GM18517 (cell line): ENCODE measurements around the gene KLK11.
"Not testable (repeated sequence)": the region's sequence is repeated elsewhere in the genome, so short reads cannot be mapped to it uniquely, and the experiment has no call there.

Experiments
- ATAC-seq: cut with Tn5 transposase; IDR thresholded peaks from one replicate; pipeline ENCODE4 v1.9.1; 2021; ENCODE audit warnings: mild to moderate bottlenecking, moderate library complexity; ENCODE audit not compliant: unreplicated experiment

KLK11 gene

GRCh38 chr19:51006406-51006805 is 20.0 kb downstream of the KLK11 start:
- no peak for ATAC-seq

DNA sequence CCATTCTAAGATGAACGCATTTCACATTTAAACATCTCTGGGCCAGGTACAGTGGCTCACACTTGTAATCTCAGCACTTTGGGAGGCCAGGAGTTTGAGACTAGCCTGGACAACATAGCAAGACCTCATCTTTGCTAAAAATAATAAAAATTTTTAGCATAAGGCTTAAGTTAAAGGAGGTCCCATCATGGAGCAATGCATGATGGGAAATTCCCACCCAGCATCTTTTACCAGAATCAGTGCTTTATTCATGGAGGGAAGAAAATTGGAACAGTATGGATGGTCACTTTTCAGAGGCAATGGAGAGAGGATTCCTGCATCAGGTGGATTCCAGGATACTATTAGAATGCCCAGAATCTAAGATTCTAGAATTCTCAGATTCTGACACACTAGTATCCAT is 21.2 kb downstream of the KLK11 start:
- ATAC-seq = no peak

- no peak for ATAC-seq
These were observed 23.1 kb downstream of the KLK11 start for GRCh38 chr19:51003316-51003715.

DNA sequence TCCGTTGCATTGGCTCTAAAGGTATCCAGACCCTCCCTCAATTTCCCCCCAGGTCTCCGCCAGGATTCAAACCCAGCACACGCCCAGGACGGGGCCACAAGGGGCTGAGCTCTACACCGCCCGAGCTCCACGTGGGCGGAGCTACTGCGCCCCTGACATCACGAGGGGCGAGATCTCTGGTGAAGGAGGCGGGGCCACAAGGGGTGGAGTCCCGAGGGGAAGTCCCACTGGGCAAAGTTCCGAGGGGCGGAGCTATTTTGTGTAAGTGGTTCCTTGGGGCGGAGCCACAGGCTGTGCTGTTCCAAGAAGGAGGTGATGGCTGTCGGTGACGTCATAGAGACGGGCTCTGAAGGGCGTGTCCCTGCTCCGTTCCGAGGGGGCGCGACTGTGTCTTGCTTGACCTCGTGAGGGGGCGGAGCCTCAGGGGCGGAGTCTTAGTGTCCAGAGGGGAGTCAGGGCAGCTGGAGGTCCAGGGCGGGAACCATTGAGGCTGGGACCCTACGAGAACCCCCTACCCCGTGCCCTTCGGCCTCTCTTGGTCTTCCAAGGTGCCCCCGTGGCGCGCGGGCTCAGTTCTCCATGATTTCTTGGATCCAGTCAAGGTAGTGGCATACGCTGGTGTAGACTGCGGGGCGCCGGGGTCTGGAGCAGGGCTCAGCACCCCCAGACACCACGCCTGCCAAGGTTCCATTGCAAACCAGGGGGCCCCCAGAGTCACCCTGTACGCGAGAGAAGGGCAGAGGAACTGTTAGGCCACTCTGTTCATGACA is 23.7 kb downstream of the KLK11 start:
- ATAC-seq = no peak

DNA sequence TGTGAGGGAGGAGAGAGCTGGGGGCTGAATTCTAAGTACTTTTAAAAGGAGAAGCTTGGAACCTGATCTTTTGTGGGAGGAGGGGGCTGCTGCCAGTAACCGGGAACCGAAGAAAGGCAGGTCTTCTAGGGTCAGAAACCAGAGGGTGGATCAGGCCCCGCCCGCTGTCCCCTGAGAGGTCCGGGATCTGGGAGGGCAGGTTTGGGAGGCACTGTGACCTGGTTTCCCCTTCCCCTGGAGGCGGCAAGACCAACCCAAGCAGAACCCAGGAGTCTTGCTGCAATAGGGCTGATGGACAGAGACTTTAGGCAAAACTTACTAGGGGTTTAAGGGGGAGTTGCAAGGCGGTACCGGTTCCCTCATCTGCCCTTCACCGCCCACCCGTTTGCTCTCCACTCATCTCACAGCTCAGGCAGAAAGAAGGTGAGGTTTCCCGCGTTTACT is 24.3 kb downstream of the KLK11 start:
- no peak for ATAC-seq

DNA sequence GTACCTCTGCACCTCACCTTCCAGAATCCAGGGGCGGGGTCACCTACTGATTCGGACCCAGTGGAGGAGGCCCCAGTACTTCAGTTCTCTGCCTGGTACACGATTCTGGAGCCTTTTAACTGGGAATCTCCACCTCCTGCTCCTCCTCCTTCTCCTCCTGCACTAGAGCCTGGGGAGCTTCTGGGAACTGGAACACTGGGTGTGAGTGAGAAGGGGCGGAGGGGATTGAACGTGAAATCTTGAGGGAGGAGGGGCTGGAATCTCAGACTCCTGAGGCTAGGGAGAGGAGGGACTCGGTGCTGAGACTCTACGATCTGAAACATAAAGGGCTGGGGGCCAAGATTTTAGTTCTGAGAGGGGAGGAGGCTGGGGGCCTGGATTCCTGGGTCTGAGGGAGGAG is 24.9 kb downstream of the KLK11 start, which contains the start of gene KLK8:
TSS of gene KLK8 (minus strand) at position 90 of the 400 bp plus-strand sequence. CDS start 437 bp downstream, outside the sequence.
- no peak for ATAC-seq

GRCh38 chr19:51000981-51001380 is 25.4 kb downstream of the KLK11 start:
- ATAC-seq = no peak

GRCh38 chr19:51000426-51000825 is 26.0 kb downstream of the KLK11 start:
- no peak for ATAC-seq

- no peak for ATAC-seq
These were observed 27.7 kb downstream of the KLK11 start for GRCh38 chr19:50998686-50999085.

DNA sequence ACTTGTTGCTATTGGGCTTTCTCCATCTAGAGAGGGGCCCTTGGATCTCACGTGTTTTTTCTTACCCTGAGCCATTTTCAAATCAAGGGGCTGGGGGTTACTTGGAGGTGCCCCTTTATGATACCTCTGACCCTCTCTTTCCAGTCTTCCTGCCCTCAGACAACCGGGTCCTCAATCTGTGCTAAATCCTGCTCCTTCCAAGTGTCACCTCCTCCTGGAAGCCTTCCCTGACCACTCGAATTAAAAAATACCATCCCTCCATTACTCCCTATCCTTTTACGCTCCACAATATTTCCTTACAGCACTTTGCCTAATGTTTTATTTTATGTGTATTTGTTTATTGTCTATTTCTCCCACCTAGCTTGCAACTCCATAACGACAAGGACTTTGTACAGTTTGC is 28.4 kb downstream of the KLK11 start:
- ATAC-seq = no peak

DNA sequence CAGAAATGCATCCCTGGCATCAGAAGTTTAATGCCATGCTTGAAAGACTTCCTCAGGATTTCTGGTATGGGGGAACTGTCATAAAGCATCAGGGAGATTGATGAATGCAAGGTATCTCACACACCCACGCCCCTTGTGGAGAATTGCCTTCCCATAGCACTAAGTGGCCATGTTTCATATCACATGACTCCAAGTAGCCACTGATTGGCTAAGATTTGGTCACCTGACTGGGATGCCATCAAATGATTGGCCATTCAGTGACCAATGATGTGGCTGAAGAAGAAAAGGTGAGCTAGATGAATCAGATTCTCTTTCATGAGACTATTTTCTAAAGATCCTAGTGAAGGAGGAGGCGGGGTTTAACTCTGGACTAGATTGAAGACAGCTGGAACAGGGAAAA is 32.3 kb downstream of the KLK11 start:
- no peak for ATAC-seq

- ATAC-seq = no peak
These were observed 33.8 kb downstream of the KLK11 start for GRCh38 chr19:50992666-50993035.

GRCh38 chr19:50984416-50984815 is 42.0 kb downstream of the KLK11 start:
- not testable (repeated sequence) for ATAC-seq

GRCh38 chr19:50983625-50984292 is 42.7 kb downstream of the KLK11 start, which contains the start of gene KLK7:
Gene KLK7, minus strand, starts transcription at chr19:50983917. Its CDS starts 1,518 bp downstream, at chr19:50982399.
- no peak for ATAC-seq

DNA sequence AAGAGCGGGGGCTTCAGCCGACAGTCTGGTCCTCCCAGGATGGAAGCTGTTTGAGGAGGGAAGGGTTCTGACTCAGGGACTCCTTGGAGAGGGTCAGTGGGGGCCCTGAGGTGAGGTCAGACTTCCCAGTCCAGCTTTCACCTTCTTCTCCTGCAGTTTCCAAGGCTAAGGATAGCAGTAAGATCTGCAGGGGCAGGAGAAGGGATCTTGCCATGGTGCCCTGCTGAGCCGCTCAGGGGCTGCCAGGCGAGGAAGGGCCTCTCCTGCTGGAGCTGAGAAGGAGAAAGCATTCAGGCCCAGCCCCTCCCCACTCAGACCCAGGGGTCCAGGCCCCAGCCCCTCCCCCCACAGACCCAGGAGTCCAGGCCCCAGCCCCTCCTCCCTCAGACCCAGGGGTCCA is 44.2 kb downstream of the KLK11 start:
- ATAC-seq = no peak

DNA sequence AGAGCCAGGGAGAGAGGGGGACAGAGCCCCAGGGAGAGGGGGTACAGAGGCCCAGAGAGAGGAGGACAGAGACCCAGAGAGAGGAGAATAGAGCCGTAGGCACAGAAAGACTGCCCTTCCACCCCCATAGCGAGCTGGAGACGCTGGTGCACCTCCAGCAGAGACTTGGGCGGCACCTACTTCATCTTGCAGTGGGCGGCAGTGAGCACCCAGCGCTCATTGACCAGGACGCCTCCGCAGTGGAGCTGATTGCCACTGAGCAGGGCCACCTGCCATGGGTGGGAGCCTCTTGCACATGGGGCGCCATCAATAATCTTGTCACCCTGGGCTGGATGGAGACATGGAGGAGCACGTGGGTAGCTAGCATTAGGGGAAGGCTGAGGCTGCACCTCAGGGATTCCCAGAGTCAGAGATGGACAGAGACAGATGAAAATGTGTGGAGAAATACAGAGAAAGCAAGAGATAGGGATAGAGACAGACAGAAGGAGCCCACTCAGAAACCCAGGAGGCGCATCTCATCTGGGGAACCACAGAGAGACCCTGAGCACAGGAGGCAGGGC is 44.7 kb downstream of the KLK11 start:
- no peak for ATAC-seq

GRCh38 chr19:50980208-50980607 is 46.2 kb downstream of the KLK11 start:
- ATAC-seq = no peak

DNA sequence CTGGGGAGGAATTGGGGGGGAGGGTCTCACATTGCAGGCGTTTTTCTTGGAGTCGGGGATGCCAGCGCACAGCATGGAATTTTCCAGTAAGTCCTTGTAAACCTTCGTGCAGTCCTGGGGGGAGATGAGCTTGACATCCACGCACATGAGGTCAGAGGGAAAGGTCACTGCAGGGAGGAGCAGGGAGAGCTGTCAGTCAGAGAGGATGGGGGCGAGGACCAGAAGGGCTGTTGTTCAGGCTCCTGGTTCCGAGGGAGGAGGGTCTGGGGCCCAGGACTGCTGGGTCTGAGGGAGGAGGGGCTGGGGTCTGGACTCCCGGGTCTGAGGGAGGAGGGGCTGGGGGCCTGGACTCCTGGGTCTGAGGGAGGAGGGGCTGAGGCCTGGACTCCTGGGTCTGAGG is 46.7 kb downstream of the KLK11 start:
- no peak for ATAC-seq

DNA sequence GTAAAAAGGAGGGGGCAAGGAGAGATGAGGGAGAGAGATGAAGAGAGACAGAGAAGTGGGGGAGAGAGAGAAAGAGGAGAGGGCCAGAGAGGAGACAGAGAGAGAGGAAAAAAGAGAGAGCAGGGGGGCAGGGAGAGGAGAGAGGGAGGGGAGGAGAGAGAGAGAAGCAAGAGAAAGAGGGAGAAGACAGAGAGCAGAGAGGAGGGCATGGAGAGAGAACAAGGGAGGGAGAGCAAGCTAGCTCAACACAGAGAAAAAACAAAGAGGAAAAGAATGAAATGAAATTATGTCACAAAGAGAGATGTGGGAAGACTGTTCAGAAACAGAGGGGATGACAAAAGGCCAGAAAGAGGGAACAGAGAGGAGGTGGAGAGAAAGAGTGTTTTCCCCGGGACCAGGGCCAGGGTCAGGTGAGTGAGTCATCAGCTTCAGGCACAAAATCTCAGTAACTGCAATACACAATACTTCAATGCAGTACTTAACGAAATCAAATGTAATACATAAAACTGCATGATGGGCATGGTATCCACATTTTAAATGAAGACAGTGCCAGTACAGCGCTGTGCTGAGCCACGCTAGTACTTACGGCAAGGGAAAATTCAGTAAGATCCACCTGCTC is 47.5 kb downstream of the KLK11 start:
- ATAC-seq = no peak

DNA sequence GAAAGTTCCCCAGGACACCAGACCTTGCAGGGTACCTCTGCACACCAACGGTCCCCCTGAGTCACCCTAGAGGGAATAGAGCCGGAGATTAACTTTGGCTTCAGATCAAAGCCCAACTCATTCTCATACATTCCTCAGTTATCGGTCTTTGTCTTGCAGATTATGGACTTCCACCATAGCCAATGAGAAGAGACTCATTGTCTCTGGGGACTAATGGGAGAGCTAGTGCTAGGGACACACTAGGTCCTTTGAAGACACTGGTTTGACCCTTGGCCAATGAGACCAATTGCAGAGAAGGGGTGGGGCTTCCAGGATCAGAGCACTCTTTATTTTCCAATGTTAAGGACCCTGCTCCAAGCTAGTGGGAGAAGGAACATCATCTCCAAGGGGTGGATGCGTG is 48.8 kb downstream of the KLK11 start:
- no peak for ATAC-seq

- no peak for ATAC-seq
These were observed 50.6 kb downstream of the KLK11 start for GRCh38 chr19:50975766-50976165.
